ENCODE data around the gene LINGO1. TPM values are rescaled to one million over a fixed set of nuclear protein-coding genes. Genes with fewer than 3 reads are reported as not detected.

Gene LINGO1
- total and polyA plus RNA-seq, 3 donors from 2014 or later, result 16.6 to 22.4 (median 16.7) TPM

- 91% methylated on average over 7 of the region's 7 CpGs for WGBS, 2 donors
- Histone ChIP-seq H3K27me3 (no peaks in the 10 kb centered on the region), H3K4me3 (no peak overlapping the region), H3K4me1 (no peaks in the 10 kb centered on the region), H3K36me3 (ENCODE audit: low read depth, missing control alignments) (no peaks in the 10 kb centered on the region), H3K27ac (no peak overlapping the region), H3K9me3 (no peaks in the 10 kb centered on the region)
- TF ChIP-seq POLR2A (IDR thresholded peaks at IDR 0.05), result no peak
- no peak for TF ChIP-seq CTCF (IDR thresholded peaks at IDR 0.05)
- intact Hi-C loops (cut with DNase I; ENCODE audit: low total_unique reads), result no loop called here
- DNase-seq, result no peak
These were observed 41.6 kb upstream of the LINGO1 start for GRCh38 chr15:77674327-77674726.

GRCh38 chr15:77673866-77674265 lies 41.2 kb upstream of the LINGO1 start:
- WGBS, 2 donors, result 78 to 79% methylated on average over 5 of the region's 5 CpGs
- H3K4me3 ChIP-seq, result no peak overlapping the region

GRCh38 chr15:77672135-77672534 lies 39.4 kb upstream of the LINGO1 start:
- H3K9me3 ChIP-seq, result no peaks in the 10 kb centered on the region
- no peak overlapping the region for H3K27ac ChIP-seq
- H3K4me3 ChIP-seq, result no peak overlapping the region
- H3K36me3 ChIP-seq (ENCODE audit: low read depth, missing control alignments), result no peaks in the 10 kb centered on the region
- no peaks in the 10 kb centered on the region for H3K4me1 ChIP-seq
- DNase-seq, result no peak
- no peak for TF ChIP-seq CTCF (IDR thresholded peaks at IDR 0.05)
- TF ChIP-seq POLR2A (IDR thresholded peaks at IDR 0.05), result no peak
- 67 to 69% methylated on average over 7 of the region's 7 CpGs for WGBS, 2 donors
- no peaks in the 10 kb centered on the region for H3K27me3 ChIP-seq
- intact Hi-C loops (cut with DNase I; ENCODE audit: low total_unique reads), result no loop called here

More at GRCh38 chr15:77673866-77674265, 41.2 kb upstream of the LINGO1 start:
- TF ChIP-seq CTCF (IDR thresholded peaks at IDR 0.05) (no peak), POLR2A (IDR thresholded peaks at IDR 0.05) (no peak)
- Histone ChIP-seq H3K4me1 (no peaks in the 10 kb centered on the region), H3K9me3 (no peaks in the 10 kb centered on the region), H3K36me3 (ENCODE audit: low read depth, missing control alignments) (no peaks in the 10 kb centered on the region), H3K27ac (no peak overlapping the region), H3K27me3 (no peaks in the 10 kb centered on the region)
- intact Hi-C loops (cut with DNase I; ENCODE audit: low total_unique reads), result no loop called here
- DNase-seq, result no peak

GRCh38 chr15:77671362-77672056 lies 38.8 kb upstream of the LINGO1 start:
- H3K4me1 ChIP-seq, result no peaks in the 10 kb centered on the region
- TF ChIP-seq POLR2A (IDR thresholded peaks at IDR 0.05), result no peak
- no peak for TF ChIP-seq CTCF (IDR thresholded peaks at IDR 0.05)
- H3K4me3 ChIP-seq, result no peak overlapping the region
- no peak overlapping the region for H3K27ac ChIP-seq
- no peaks in the 10 kb centered on the region for H3K27me3 ChIP-seq
- no peak for DNase-seq
- no peaks in the 10 kb centered on the region for H3K9me3 ChIP-seq
- no peaks in the 10 kb centered on the region for H3K36me3 ChIP-seq (ENCODE audit: low read depth, missing control alignments)
- 76 to 90% methylated on average over 10 to 11 of the region's 13 CpGs for WGBS, 2 donors
- intact Hi-C loops (cut with DNase I; ENCODE audit: low total_unique reads), result no loop called here
